Measurements from ENCODE around the gene SLC9A7.

DNA sequence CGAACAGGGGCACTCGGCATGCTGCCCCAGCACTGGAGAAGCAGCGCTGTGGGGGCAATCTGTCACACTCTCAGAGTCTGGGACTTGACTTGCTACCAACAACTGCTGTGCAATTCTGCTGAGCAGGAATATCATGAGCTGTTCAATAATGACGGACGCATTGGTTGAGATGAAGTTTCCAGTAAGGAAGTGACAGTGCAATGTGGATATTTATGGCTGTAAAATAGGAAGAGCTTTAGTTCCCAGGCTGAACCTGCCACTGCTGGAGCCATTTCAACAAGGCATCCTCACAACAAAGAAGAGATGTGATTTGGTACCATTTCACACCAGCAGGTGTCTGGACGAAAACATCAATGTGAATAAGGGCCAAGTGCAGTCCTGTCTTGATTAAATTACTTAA, 161.1 kb downstream of the SLC9A7 start:
- TF ChIP-seq POLR2A (IDR thresholded peaks at IDR 0.05; ENCODE audit: low read depth, low read length) = no peak
- no peak for TF ChIP-seq POLR2AphosphoS5 (IDR thresholded peaks at IDR 0.05; ENCODE audit: low read depth, low read length)
